GM18520 (cell line): Measurements from ENCODE around the gene MEF2D.

ENCODE experiments used
- ATAC-seq: cut with Tn5 transposase; IDR thresholded peaks from one replicate; pipeline ENCODE4 v1.9.1; 2021; ENCODE audit not compliant: unreplicated experiment

The MEF2D gene

DNA sequence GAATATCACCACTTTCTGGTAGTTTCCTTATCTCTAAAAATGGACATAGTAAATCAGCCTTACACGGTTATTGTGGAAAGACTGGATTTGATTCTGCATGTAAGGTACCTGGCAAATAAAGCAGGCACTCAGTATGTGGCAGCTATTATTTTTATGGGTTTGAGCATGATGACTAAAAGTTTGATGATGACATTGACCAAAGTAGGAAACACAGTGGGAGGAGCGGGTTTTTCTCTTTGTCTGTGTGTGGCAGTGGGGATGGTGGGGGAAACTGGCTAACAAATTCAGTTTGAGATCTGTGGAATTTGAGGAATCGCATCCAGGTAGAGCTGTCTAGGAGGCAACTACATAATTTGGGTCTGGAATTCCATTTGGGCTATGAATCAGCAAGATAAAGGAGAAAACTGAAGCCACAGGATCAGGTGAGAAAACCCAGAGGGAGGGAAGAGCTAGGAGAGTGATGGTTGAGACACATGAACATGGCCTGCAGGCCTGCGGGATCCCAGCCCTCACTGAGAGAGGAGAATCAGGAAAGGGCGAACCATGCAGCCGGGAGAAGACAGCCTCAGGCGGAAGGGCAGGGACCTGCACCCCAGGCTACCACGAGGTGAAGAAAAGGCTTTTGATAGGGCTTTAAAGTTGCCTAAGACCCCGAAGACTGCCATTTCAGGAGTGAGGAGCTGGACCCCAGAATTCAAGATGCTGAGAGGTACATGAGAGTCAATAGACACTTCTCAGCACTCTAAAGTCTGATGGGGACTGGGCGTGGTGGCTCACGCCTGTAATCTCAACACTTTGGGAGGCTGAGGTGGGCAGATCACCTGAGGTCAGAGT lies 52.2 kb downstream of the MEF2D start:
- no peak for ATAC-seq

DNA sequence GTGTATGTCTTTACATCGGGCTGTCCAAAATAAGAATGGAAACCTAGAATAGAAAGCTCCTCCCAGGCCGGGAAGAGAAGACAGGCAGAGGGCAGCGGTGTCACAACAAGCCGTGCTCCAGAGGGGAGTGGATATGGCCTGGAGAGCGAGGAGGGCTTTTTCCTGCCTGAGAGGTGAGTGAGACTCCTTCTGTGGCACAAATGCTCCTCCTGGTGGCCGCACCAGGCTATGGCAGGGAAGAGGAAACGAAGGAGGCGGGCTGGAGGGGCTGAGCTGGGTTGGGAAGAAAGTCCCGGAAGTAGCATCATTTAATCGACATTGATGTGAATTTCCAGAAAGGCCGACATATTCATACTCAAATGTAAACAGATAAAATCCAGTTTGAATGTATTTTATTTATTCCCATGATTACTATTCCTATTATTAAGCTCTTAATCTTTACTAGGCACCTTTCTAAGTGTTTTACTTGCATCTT lies 54.7 kb downstream of the MEF2D start:
- no peak for ATAC-seq

GRCh38 chr1:156444407-156445001 lies 56.1 kb downstream of the MEF2D start:
- no peak for ATAC-seq

DNA sequence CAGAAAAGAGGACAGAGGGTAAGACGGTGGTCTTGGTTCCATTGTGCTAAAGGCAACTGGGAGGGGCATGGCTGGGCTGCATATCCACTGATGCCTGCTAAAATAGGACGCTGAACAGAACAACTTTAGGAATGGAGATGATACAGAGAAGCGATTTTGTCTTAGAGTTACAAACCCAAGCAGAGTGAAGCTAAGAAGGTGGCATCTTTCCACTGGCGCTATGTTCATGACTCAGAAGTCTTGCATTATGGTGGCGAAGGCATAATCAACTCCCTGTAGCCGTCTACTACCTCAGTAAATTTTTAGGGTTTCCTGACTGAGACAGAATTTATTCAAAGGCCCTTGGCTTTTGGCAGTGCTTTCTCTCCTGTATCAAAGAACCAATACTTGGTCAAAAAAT lies 57.3 kb downstream of the MEF2D start:
- no peak for ATAC-seq

DNA sequence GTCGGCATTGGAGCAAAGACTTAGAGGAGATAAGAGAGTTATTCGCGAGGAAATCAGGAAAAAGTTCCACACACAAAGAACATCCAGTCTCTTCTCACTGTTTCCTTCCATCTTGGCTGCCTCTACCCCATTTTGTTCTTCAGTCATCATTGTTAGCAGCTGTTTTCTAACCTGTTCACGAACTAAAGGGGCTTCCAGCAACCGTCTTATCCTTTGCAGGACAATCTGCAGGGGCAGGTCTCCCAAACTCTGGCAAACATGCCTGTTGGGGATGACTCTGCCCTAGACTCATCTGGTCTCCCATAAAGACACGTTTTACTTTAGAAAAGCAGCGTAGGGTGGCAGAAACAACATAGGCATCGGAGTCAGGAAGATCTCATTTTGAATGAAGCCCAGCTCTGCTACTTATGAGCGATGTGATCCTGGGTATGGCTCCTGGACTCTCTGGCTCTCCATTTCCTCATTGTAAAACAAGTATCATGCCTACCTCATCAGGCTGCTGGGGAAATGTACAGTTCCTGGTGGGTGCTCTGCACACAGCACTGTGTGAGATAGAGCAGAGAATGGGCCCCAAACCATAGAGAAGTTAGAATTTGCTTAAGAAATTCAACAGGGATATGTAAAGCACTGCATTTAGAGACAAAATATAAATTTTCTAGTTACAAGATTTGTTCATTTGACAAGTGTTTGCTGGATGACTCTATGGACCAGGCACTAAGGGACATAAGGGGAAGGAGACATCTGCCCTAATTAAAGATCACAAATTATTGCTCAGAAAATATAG lies 59.7 kb downstream of the MEF2D start:
- no peak for ATAC-seq

DNA sequence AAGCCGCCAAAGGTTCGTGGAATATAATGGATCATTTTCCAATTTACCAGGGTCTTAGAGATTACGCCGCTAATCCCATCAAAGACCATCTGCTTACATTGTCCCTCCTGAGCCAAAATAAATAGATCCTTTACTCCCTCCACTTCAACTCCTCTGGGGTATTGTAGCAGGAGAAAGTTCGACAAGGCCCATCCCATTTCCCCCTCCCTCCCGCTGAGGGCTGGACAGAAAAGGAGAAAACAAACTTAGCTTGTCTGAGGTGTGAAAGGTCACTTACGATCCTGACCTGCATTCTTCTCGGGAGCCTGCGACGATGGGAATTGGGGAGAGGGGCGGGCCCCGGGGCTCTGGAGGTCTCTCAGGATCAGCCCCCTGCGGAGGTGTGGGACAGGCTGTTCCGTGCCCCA lies 60.8 kb downstream of the MEF2D start:
- no peak for ATAC-seq

- ATAC-seq: no peak
Observed at GRCh38 chr1:156439036-156439776, 61.4 kb downstream of the MEF2D start.

DNA sequence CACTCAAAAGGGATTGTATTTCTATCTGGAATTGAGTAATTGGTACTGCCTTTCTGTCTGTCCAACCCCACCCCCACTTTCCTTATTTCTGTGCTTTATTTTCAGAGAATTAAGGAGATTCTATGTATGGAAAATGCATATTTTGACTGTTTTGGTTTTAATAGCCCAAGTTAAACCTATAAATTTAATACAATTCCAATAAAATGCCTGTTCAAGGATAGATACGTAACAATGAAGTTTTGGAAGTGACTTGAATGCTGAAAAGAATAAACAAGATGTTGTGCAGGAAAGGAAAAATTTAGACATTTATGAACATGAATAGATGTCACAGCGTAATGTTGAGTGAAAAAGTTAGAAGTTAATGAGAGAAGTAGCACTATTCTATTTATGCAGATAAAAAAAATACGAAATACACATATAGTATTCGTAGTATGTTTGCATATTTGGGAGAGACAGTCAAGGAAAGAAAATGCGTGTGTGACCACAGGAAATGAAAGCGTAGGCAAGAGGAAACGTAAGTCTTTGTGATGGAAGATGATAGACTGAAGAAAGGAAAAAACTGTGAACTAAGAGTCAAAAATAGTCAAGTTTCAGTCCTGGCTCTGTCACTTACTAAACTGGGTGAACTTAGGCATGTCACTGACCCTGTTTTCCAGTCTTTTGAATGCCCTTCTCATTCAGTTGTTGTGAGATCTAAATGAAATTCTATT lies 62.1 kb downstream of the MEF2D start:
- no peak for ATAC-seq

DNA sequence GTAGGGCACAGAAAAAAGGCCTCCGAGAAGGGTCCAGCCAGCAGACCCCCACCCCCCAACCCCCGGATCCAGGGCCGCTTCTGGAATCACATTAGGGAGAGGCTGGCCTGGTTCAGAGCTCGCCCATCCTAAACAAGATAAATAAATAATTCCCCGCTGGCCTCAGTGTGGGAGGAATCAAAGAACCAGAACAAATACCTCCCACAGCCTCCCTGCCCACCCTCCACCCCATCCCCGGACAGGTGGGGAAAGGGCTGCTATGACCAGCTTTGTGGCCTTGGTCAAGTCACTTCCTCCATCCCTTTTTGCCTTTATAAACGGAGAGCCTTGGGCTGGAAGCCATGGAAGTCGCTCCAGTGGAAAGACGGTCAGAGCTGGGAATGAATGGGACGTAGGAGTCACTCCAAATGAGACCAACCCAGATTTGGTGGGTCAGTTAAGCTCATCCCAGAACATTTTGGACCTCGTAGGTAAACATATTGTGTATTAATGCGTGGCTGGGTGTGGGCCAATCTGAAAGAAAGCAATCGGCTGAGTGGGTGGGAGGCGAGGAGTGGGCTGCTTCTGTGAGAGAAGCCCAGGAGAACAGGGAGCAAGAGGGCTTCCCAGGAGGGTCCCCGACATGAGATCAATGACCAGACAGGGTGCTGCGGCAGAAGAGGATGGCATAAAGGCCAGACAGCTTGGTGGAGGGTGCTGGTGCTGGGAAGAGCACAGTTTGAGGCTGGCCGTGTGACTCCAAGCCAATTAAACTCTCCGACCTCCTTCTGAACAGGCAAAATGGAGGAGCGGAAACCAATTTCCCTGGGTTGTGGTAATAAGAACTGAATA lies 63.3 kb downstream of the MEF2D start:
- ATAC-seq: no peak

GRCh38 chr1:156436141-156437036 lies 64.2 kb downstream of the MEF2D start:
- no peak for ATAC-seq

GRCh38 chr1:156435545-156436140 lies 64.9 kb downstream of the MEF2D start:
- no peak for ATAC-seq

DNA sequence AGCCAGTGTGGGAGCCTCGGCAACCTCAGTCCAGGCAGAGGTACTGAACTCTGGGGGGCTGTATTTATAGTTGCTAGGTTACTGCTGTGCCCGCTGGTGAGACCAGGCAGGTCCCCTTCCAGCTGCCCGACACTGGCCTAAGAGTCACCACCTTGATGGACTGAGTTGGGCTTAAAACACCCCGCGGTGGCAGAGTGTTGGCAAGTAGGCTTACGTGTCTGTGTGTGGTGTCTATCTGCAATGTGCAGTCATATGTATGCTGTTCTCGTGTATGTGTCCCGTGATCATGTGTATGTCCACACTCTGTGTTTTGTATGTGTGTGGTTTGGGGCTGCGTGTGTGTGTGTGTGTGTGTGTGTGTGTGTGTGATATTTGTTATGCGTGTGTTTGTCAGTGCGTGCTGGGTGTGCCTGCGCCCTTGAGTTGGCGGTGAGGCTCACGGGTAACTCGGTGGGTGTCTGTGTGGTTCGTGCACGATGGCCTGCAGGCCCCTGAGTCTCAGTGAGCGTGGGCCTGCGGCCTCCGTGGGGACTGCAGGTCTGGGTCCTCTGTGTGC lies 65.5 kb downstream of the MEF2D start:
- ATAC-seq: no peak

GRCh38 chr1:156433602-156434001 lies 67.0 kb downstream of the MEF2D start:
- no peak for ATAC-seq

DNA sequence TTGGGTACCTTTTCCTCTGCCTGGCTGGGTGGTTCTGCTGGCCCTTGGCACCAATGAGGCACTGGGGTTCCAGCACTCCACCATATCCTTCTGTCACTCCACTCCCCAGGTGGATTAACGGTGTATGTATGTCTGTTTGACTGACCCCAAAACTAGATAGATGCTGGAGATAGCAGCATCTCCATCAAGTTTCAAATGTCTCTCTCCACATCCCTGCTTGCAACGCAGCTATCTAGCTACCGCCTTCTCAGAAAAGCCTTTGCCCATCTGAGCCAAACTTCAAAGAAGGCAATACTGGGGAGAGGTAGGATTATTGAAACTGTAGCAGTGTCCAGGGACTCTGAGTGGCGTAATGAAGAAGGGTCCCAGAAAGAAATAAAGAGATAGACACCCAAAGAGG lies 67.5 kb downstream of the MEF2D start:
- no peak for ATAC-seq

GRCh38 chr1:156432669-156433018 lies 67.9 kb downstream of the MEF2D start:
- no peak for ATAC-seq

GRCh38 chr1:156431769-156432668 lies 68.6 kb downstream of the MEF2D start:
- ATAC-seq: no peak

- no peak for ATAC-seq
Observed at GRCh38 chr1:156431366-156431765, 69.2 kb downstream of the MEF2D start.
